Body of pancreas (tissue), 4 donors: ENCODE results near the gene PNPLA6. TPM values are rescaled to one million over a fixed set of nuclear protein-coding genes. Genes with fewer than 3 reads are reported as not detected.
A peak's percentile ranks its signal among the peaks of the same experiment; 100 is the strongest.

Source experiments
- ATAC-seq: fragments of 150-250 bp; one replicate; pipeline ENCODE4 v1.9.1; 2016
- DNase-seq, 4 donors: peaks; one replicate each; pipeline ENCODE4 v3.0.0-alpha.2; 2019
- H3K27ac ChIP-seq, 4 donors: fragments of 200-600 bp; sonication (generic); 1 replicate in 3 of 4; 2 replicates in 1 of 4; pipeline versions ENCODE4 v1.5.1 to v1.6.1; 2016 to 2019; ENCODE audit warnings: mild to moderate bottlenecking in 1 of 4, mixed read lengths in 1 of 4, moderate library complexity in 1 of 4
- H3K27me3 ChIP-seq, 2 donors: fragments of 200-600 bp; sonication (generic); one replicate each; pipeline ENCODE4 v1.6.0; 2016; ENCODE audit warnings: mild to moderate bottlenecking in 1 of 2
- H3K36me3 ChIP-seq, 2 donors: fragments of 200-600 bp; sonication (generic); replicated peaks in 1 of 2; 2 replicates each; pipeline ENCODE4 v1.5.1; 2016; ENCODE audit warnings: low read depth in 2 of 2; ENCODE audit not compliant: insufficient read depth in 1 of 2
- H3K4me1 ChIP-seq: fragments of 200-600 bp; sonication (generic); one replicate; pipeline ENCODE4 v1.6.0; 2016
- H3K4me3 ChIP-seq, 2 donors: fragments of 200-600 bp; sonication (generic); 1 replicate in 1 of 2; 2 replicates in 1 of 2; pipeline ENCODE4 v1.5.1; 2016 to 2019
- H3K9me3 ChIP-seq, 3 donors: fragments of 200-600 bp; sonication (generic); 1 replicate in 2 of 3; 2 replicates in 1 of 3; pipeline ENCODE4 v1.5.1; 2016
- CTCF ChIP-seq, 7 experiments: fragments of 450-650 bp in 4 of 7; fragments of 200-600 bp in 3 of 7; sonication (generic) in 3 of 7; IDR thresholded peaks; one replicate each; pipeline ENCODE4 v1.5.1; 2016 to 2019; ENCODE audit warnings: antibody characterized with exemption in 7 of 7
- POLR2A ChIP-seq, 3 donors: fragments of 450-650 bp; IDR thresholded peaks; one replicate each; pipeline ENCODE4 v1.6.1; 2016; ENCODE audit warnings: antibody characterized with exemption in 3 of 3, mild to moderate bottlenecking in 2 of 3
- WGBS, 2 donors: methylation state at CpG; one replicate each; pipeline ENCODE4 v1.1.5; 2017; 5-methylcytosine and 5-hydroxymethylcytosine counted together
- intact Hi-C: fragments of 100-400 bp; cut with DNase I; formaldehyde crosslinking; loops from one replicate; pipeline ENCODE4 v1.15.1; 2023
- total RNA-seq, 2 donors: library from RNA; depleted of rRNA; stranded (reverse); fragments of >200 nt; gene quantifications; one replicate each; pipeline ENCODE4 v1.1.0, GENCODE V29; 2016

The PNPLA6 gene
- total RNA-seq, 2 donors from 2014 or later: 43.8 to 52.1 TPM

- Histone ChIP-seq H3K9me3 (no peaks in the 10 kb centered on the region), H3K4me1 (peaks cover 25% of the 10 kb centered on the region), H3K4me3 (peak overlapping the region in 1 of 2 donors; percentile 48), H3K27me3 (no peaks in the 10 kb centered on the region), H3K36me3 (no peaks in the 10 kb centered on the region), H3K27ac (peak overlapping the region; percentile 52 to 81 (median 64))
- DNase-seq (peak in 1 of 4 donors; percentile 48), ATAC-seq (peak; percentile 69)
- no peak for TF ChIP-seq CTCF (IDR thresholded peaks at IDR 0.05)
- TF ChIP-seq POLR2A (IDR thresholded peaks at IDR 0.05): no peak
- intact Hi-C loops: no loop called here
- 0 to 1% methylated on average over 5 to 47 of the region's 70 CpGs for WGBS, 2 donors
Measured at GRCh38 chr19:7596211-7596937, 60.9 kb downstream of the PNPLA6 start.

GRCh38 chr19:7597689-7598088 is 62.2 kb downstream of the PNPLA6 start:
- H3K4me3 ChIP-seq: no peak overlapping the region
- WGBS, 2 donors: 53 to 66% methylated on average over 8 to 9 of the region's 9 CpGs
- H3K27ac ChIP-seq: peak overlapping the region in 2 of 4 donors; percentile 67 to 81
- no peak for ATAC-seq
- H3K36me3 ChIP-seq: no peaks in the 10 kb centered on the region
- peak in 1 of 4 donors; percentile 59 for DNase-seq
- H3K4me1 ChIP-seq: peaks cover 36% of the 10 kb centered on the region
- no peaks in the 10 kb centered on the region for H3K9me3 ChIP-seq
- TF ChIP-seq POLR2A (IDR thresholded peaks at IDR 0.05) (no peak), CTCF (IDR thresholded peaks at IDR 0.05) (peak in 1 of 7 experiments; percentile 23)
- intact Hi-C loops: no loop called here
- H3K27me3 ChIP-seq: no peaks in the 10 kb centered on the region

- H3K4me3 ChIP-seq: no peak overlapping the region
- intact Hi-C loops: no loop called here
- peaks cover 40% of the 10 kb centered on the region for H3K4me1 ChIP-seq
- no peak for TF ChIP-seq POLR2A (IDR thresholded peaks at IDR 0.05)
- no peak for TF ChIP-seq CTCF (IDR thresholded peaks at IDR 0.05)
- no peak for ATAC-seq
- no peaks in the 10 kb centered on the region for H3K27me3 ChIP-seq
- H3K36me3 ChIP-seq: no peaks in the 10 kb centered on the region
- 60 to 70% methylated on average over 6 of the region's 6 CpGs for WGBS, 2 donors
- H3K27ac ChIP-seq: peak overlapping the region in 1 of 4 donors; percentile 81
- no peaks in the 10 kb centered on the region for H3K9me3 ChIP-seq
- no peak for DNase-seq
Measured at GRCh38 chr19:7598180-7598579, 62.7 kb downstream of the PNPLA6 start.

GRCh38 chr19:7600721-7601120 is 65.2 kb downstream of the PNPLA6 start:
- H3K27me3 ChIP-seq: no peaks in the 10 kb centered on the region
- no peaks in the 10 kb centered on the region for H3K9me3 ChIP-seq
- H3K36me3 ChIP-seq: no peaks in the 10 kb centered on the region
- ATAC-seq (no peak), DNase-seq (no peak)
- peaks cover 45% of the 10 kb centered on the region for H3K4me1 ChIP-seq
- H3K4me3 ChIP-seq: no peak overlapping the region
- no peak overlapping the region for H3K27ac ChIP-seq
- intact Hi-C loops: no loop called here
- TF ChIP-seq CTCF (IDR thresholded peaks at IDR 0.05) (no peak), POLR2A (IDR thresholded peaks at IDR 0.05) (no peak)
